Esophagus muscularis mucosa (tissue), 4 donors: ENCODE results near the gene EVL. TPM values are rescaled to one million over a fixed set of nuclear protein-coding genes. Genes with fewer than 3 reads are reported as not detected.

Experiments
- DNase-seq: peaks from one replicate; pipeline ENCODE4 v3.0.0-alpha.2; 2017; ENCODE audit errors: extremely low spot score
- H3K27ac ChIP-seq, 4 donors: fragments of 200-600 bp; sonication (generic); replicated peaks in 1 of 4; 1 replicate in 3 of 4; 2 replicates in 1 of 4; pipeline ENCODE4 v1.5.1; 2016 to 2019; ENCODE audit warnings: mild to moderate bottlenecking in 1 of 4
- H3K27me3 ChIP-seq, 4 donors: fragments of 200-600 bp; sonication (generic); one replicate each; pipeline versions ENCODE4 v1.5.1 to v1.6.0; 2016 to 2019
- H3K36me3 ChIP-seq, 4 donors: fragments of 200-600 bp; sonication (generic); one replicate each; pipeline ENCODE4 v1.5.1; 2016 to 2019
- H3K4me1 ChIP-seq, 4 donors: fragments of 200-600 bp; sonication (generic); one replicate each; pipeline ENCODE4 v1.5.1; 2016 to 2019
- H3K4me3 ChIP-seq, 4 donors: fragments of 200-600 bp; sonication (generic); 1 replicate in 2 of 4; 2 replicates in 2 of 4; pipeline ENCODE4 v1.5.1; 2016 to 2019; ENCODE audit warnings: mild to moderate bottlenecking in 4 of 4, moderate library complexity in 1 of 4
- H3K9me3 ChIP-seq, 4 donors: fragments of 200-600 bp; sonication (generic); 1 replicate in 3 of 4; 2 replicates in 1 of 4; pipeline ENCODE4 v1.5.1; 2016 to 2019
- CTCF ChIP-seq, 3 experiments: fragments of 200-600 bp in 2 of 3; fragments of 450-650 bp in 1 of 3; sonication (generic) in 2 of 3; IDR thresholded peaks; one replicate each; pipeline ENCODE4 v1.5.1; 2017 to 2019; ENCODE audit warnings: antibody characterized with exemption in 3 of 3, mild to moderate bottlenecking in 2 of 3, moderate library complexity in 1 of 3
- EP300 ChIP-seq: sonication (generic); formaldehyde crosslinking; IDR thresholded peaks from one replicate; pipeline ENCODE4 v1.6.1; 2017; ENCODE audit warnings: antibody characterized with exemption
- POLR2A ChIP-seq: fragments of 450-650 bp; IDR thresholded peaks from one replicate; pipeline ENCODE4 v1.6.1; 2017; ENCODE audit warnings: antibody characterized with exemption, moderate library complexity, mild to moderate bottlenecking, low read depth
- POLR2AphosphoS5 ChIP-seq, 2 donors: sonication (generic); formaldehyde crosslinking; IDR thresholded peaks; one replicate each; pipeline ENCODE4 v1.6.1; 2017; ENCODE audit warnings: antibody characterized with exemption in 2 of 2
- WGBS: methylation state at CpG from one replicate; pipeline ENCODE4 v1.1.5; 2018; 5-methylcytosine and 5-hydroxymethylcytosine counted together
- intact Hi-C: fragments of 100-400 bp; cut with DNase I; formaldehyde crosslinking; loops from one replicate; pipeline ENCODE4 v1.15.1; 2023
- total RNA-seq, 4 donors: library from RNA; depleted of rRNA; stranded (reverse); fragments of >200 nt; gene quantifications; one replicate each; pipeline versions ENCODE4 v1.1.0 to v1.2.1, GENCODE V29; 2016

Gene EVL
- total RNA-seq, 4 donors from 2014 or later, result 27.0 to 43.9 (median 37.3) TPM

GRCh38 chr14:100034961-100035500 lies 30.2 kb upstream of the EVL start:
- Histone ChIP-seq H3K4me1 (peaks cover 12 to 34% (median 32%) of the 10 kb centered on the region in 4 donors), H3K36me3 (no peaks in the 10 kb centered on the region), H3K27me3 (no peaks in the 10 kb centered on the region), H3K9me3 (no peaks in the 10 kb centered on the region), H3K27ac (no peak overlapping the region), H3K4me3 (no peak overlapping the region)
- DNase-seq, result no peak
- TF ChIP-seq POLR2AphosphoS5 (IDR thresholded peaks at IDR 0.05), result no peak
- intact Hi-C loops, result loop anchor here (5.0 kb wide), 1 partner anchor 53 kb away; no protein-coding TSS in a partner anchor

- Histone ChIP-seq H3K27ac (no peak overlapping the region), H3K9me3 (no peaks in the 10 kb centered on the region), H3K4me3 (no peak overlapping the region), H3K27me3 (no peaks in the 10 kb centered on the region), H3K36me3 (no peaks in the 10 kb centered on the region), H3K4me1 (peaks cover 7 to 28% (median 26%) of the 10 kb centered on the region in 4 donors)
- TF ChIP-seq POLR2A (no peak), CTCF (IDR thresholded peaks at IDR 0.05) (no peak), EP300 (no peak), POLR2AphosphoS5 (IDR thresholded peaks at IDR 0.05) (no peak)
- intact Hi-C loops, result no loop called here
- DNase-seq, result no peak
- 94% methylated on average over 2 of the region's 2 CpGs for whole genome bisulfite sequencing
These were observed 29.5 kb upstream of the EVL start for GRCh38 chr14:100035700-100036099.

- no peaks in the 10 kb centered on the region for H3K9me3 ChIP-seq
- no peak for TF ChIP-seq POLR2AphosphoS5 (IDR thresholded peaks at IDR 0.05)
- no peak for TF ChIP-seq CTCF (IDR thresholded peaks at IDR 0.05)
- 72% methylated on average over 2 of the region's 2 CpGs for WGBS
- intact Hi-C loops, result no loop called here
- no peak for DNase-seq
- no peak overlapping the region for H3K4me3 ChIP-seq
- peaks cover 0 to 11% (median 10%) of the 10 kb centered on the region in 4 donors for H3K4me1 ChIP-seq
- H3K27me3 ChIP-seq, result no peaks in the 10 kb centered on the region
- no peak overlapping the region for H3K27ac ChIP-seq
- no peaks in the 10 kb centered on the region for H3K36me3 ChIP-seq
These were observed 27.9 kb upstream of the EVL start for GRCh38 chr14:100037353-100037752.

- no peak overlapping the region for H3K27ac ChIP-seq
- no peak for TF ChIP-seq CTCF (IDR thresholded peaks at IDR 0.05)
- TF ChIP-seq EP300, result no peak
- intact Hi-C loops, result no loop called here
- DNase-seq, result no peak
- WGBS, result 87% methylated on average over 5 of the region's 5 CpGs
- H3K36me3 ChIP-seq, result no peaks in the 10 kb centered on the region
- H3K4me1 ChIP-seq, result peaks cover 0 to 9% (median 5%) of the 10 kb centered on the region in 4 donors
- H3K9me3 ChIP-seq, result no peaks in the 10 kb centered on the region
- no peak overlapping the region for H3K4me3 ChIP-seq
- H3K27me3 ChIP-seq, result no peaks in the 10 kb centered on the region
These were observed 27.2 kb upstream of the EVL start for GRCh38 chr14:100038065-100038464.

GRCh38 chr14:100039903-100040302 lies 25.3 kb upstream of the EVL start:
- H3K4me3 ChIP-seq, result no peak overlapping the region
- H3K4me1 ChIP-seq, result peaks cover 0 to 10% (median 5%) of the 10 kb centered on the region in 4 donors
- H3K36me3 ChIP-seq, result no peaks in the 10 kb centered on the region
- no peaks in the 10 kb centered on the region for H3K27me3 ChIP-seq
- no peaks in the 10 kb centered on the region for H3K9me3 ChIP-seq
- no peak for TF ChIP-seq POLR2A
- no peak for TF ChIP-seq EP300
- no peak for TF ChIP-seq CTCF (IDR thresholded peaks at IDR 0.05)
- no peak for TF ChIP-seq POLR2AphosphoS5 (IDR thresholded peaks at IDR 0.05)
- 96% methylated on average over 3 of the region's 3 CpGs for WGBS
- DNase-seq, result no peak
- H3K27ac ChIP-seq, result no peak overlapping the region
- intact Hi-C loops, result no loop called here
